A549 (cell line): ENCODE results near the gene TOB1.

Source experiments
- CEBPB ChIP-seq, 2 experiments: fragments of >200 bp in 1 of 2; sonication (Bioruptor Twin) in 1 of 2; formaldehyde crosslinking in 1 of 2; IDR thresholded peaks; 2 replicates each; pipeline ENCODE4 v1.6.1; 2012 to 2016
- JUN ChIP-seq, 2 experiments: fragments of >200 bp; sonication (Bioruptor Twin); formaldehyde crosslinking; IDR thresholded peaks; 2 replicates in 1 of 2; 3 replicates in 1 of 2; pipeline ENCODE4 v1.6.1; 2016 to 2017

GRCh38 chr17:50913120-50913519 is 47.0 kb upstream of the TOB1 start:
- TF ChIP-seq JUN (IDR thresholded peaks at IDR 0.05) (no peak), CEBPB (IDR thresholded peaks at IDR 0.05) (no peak)
